CD14-positive monocyte (primary cell): ENCODE measurements around the gene TLX3. TPM values are rescaled to one million over a fixed set of nuclear protein-coding genes. Genes with fewer than 3 reads are reported as not detected.

ENCODE experiments used
- DNase-seq, 3 donors: peaks; one replicate each; pipeline ENCODE4 v3.0.0-alpha.2; 2011 to 2022
- H2AFZ ChIP-seq: 2 replicates; pipeline ENCODE4 v1.6.0; 2012; ENCODE audit warnings: mild to moderate bottlenecking, low read depth, low read length, inconsistent platforms; ENCODE audit not compliant: insufficient read depth, poor library complexity, severe bottlenecking
- H3K27ac ChIP-seq, 2 donors: 1 replicate in 1 of 2; 2 replicates in 1 of 2; pipeline ENCODE4 v1.5.1; 2012 to 2013; ENCODE audit warnings: low read length in 2 of 2, control low read depth in 1 of 2, inconsistent platforms in 1 of 2, low read depth in 1 of 2, mild to moderate bottlenecking in 1 of 2
- H3K27me3 ChIP-seq, 2 donors: one replicate each; pipeline versions ENCODE4 v1.6.0 to v1.6.1; 2011 to 2013; ENCODE audit warnings: low read length in 2 of 2; ENCODE audit not compliant: control insufficient read depth in 2 of 2, insufficient read depth in 2 of 2
- H3K36me3 ChIP-seq, 2 donors: replicated peaks in 1 of 2; 1 replicate in 1 of 2; 2 replicates in 1 of 2; pipeline versions ENCODE4 v1.5.1 to v1.6.1; 2012 to 2013; ENCODE audit warnings: low read length in 2 of 2, control low read depth in 1 of 2, inconsistent platforms in 1 of 2, mild to moderate bottlenecking in 1 of 2; ENCODE audit not compliant: insufficient read depth in 2 of 2, control insufficient read depth in 1 of 2
- H3K4me1 ChIP-seq, 2 donors: 1 replicate in 1 of 2; 2 replicates in 1 of 2; pipeline versions ENCODE4 v1.5.1 to v1.6.1; 2012 to 2013; ENCODE audit warnings: low read length in 2 of 2, control low read depth in 1 of 2, inconsistent platforms in 1 of 2, mild to moderate bottlenecking in 1 of 2, moderate library complexity in 1 of 2; ENCODE audit not compliant: insufficient read depth in 2 of 2, control insufficient read depth in 1 of 2
- H3K4me2 ChIP-seq: replicated peaks from 2 replicates; pipeline ENCODE3; 2012; ENCODE audit warnings: low read length, moderate library complexity, mild to moderate bottlenecking; ENCODE audit not compliant: poor library complexity, severe bottlenecking; ENCODE audit errors: extremely low read depth
- H3K4me3 ChIP-seq, 3 experiments: fragments of 200-600 bp in 1 of 3; sonication (generic) in 1 of 3; replicated peaks in 1 of 3; 1 replicate in 2 of 3; 2 replicates in 1 of 3; pipeline ENCODE4 v1.5.1; 2011 to 2013; ENCODE audit warnings: low read length in 3 of 3, mild to moderate bottlenecking in 3 of 3, control low read depth in 2 of 3, low read depth in 2 of 3, inconsistent platforms in 1 of 3, moderate library complexity in 1 of 3
- H3K79me2 ChIP-seq: 2 replicates; pipeline ENCODE4 v1.6.0; 2012; ENCODE audit warnings: mild to moderate bottlenecking, control low read depth, inconsistent platforms, low read length, moderate library complexity; ENCODE audit not compliant: insufficient read depth
- H3K9ac ChIP-seq: 2 replicates; pipeline ENCODE4 v1.6.0; 2017; ENCODE audit warnings: low read length, mild to moderate bottlenecking; ENCODE audit not compliant: insufficient read depth, poor library complexity, severe bottlenecking
- H3K9me3 ChIP-seq, 2 donors: replicated peaks in 1 of 2; 1 replicate in 1 of 2; 2 replicates in 1 of 2; pipeline versions ENCODE4 v1.5.1 to v1.6.1; 2012 to 2013; ENCODE audit warnings: low read length in 2 of 2, control low read depth in 1 of 2; ENCODE audit not compliant: control insufficient read depth in 1 of 2, insufficient read depth in 1 of 2
- H4K20me1 ChIP-seq: 2 replicates; pipeline ENCODE4 v1.6.0; 2012; ENCODE audit warnings: mild to moderate bottlenecking, low read length, control low read depth, moderate library complexity; ENCODE audit not compliant: insufficient read depth
- H3K27ac Mint-ChIP-seq, 7 donors: one replicate each; pipeline ENCODE4 v1.8.0; 2020; ENCODE audit warnings: mild to moderate bottlenecking in 7 of 7, mixed read lengths in 7 of 7, moderate library complexity in 6 of 7, inconsistent platforms in 2 of 7
- H3K27me3 Mint-ChIP-seq, 3 donors: one replicate each; pipeline ENCODE4 v1.8.0; 2021 to 2022; ENCODE audit warnings: low read depth in 3 of 3, mild to moderate bottlenecking in 3 of 3, mixed read lengths in 3 of 3, moderate library complexity in 3 of 3, inconsistent platforms in 1 of 3
- H3K36me3 Mint-ChIP-seq, 2 donors: one replicate each; pipeline ENCODE4 v1.8.0; 2020; ENCODE audit warnings: mixed read lengths in 2 of 2, inconsistent platforms in 1 of 2, mild to moderate bottlenecking in 1 of 2
- H3K4me1 Mint-ChIP-seq: one replicate; pipeline ENCODE4 v1.8.0; 2020; ENCODE audit warnings: mild to moderate bottlenecking, mixed read lengths
- H3K4me3 Mint-ChIP-seq, 2 donors: one replicate each; pipeline ENCODE4 v1.8.0; 2020; ENCODE audit warnings: mild to moderate bottlenecking in 2 of 2, mixed read lengths in 2 of 2, moderate library complexity in 1 of 2
- H3K9me3 Mint-ChIP-seq, 7 donors: one replicate each; pipeline ENCODE4 v1.8.0; 2020 to 2022; ENCODE audit warnings: mixed read lengths in 7 of 7, mild to moderate bottlenecking in 6 of 7, moderate library complexity in 6 of 7, inconsistent platforms in 2 of 7
- WGBS: methylation state at CpG from one replicate; pipeline ENCODE4 v1.1.5; 2013; ENCODE audit warnings: missing lambda C conversion rate; ENCODE audit not compliant: insufficient coverage; 5-methylcytosine and 5-hydroxymethylcytosine counted together
- intact Hi-C, 2 donors: fragments of 100-400 bp; cut with micrococcal nuclease; formaldehyde crosslinking; loops; one replicate each; pipeline versions ENCODE4 v1.15.0 to v1.15.1; 2023
- polyA plus RNA-seq, 3 donors: library from polyadenylated mRNA; depleted of rRNA in 1 of 3; unstranded in 2 of 3; stranded (reverse) in 1 of 3; fragments of 300-500 nt in 2 of 3; fragments of >200 nt in 1 of 3; fragmentation: Illumina TruSeq in 2 of 3; gene quantifications; 1 replicate in 2 of 3; 2 replicates in 1 of 3; pipeline ENCODE4 v1.2.3, GENCODE V29; 2012 to 2021
- TF ChIP-seq, protein P1 (sequence below): fragments of 200-600 bp; IDR thresholded peaks from one replicate; pipeline ENCODE4 v1.8.0; 2022; ENCODE audit warnings: antibody characterized with exemption, mild to moderate bottlenecking

TLX3 gene
- polyA plus RNA-seq, 3 donors = not detected

DNA sequence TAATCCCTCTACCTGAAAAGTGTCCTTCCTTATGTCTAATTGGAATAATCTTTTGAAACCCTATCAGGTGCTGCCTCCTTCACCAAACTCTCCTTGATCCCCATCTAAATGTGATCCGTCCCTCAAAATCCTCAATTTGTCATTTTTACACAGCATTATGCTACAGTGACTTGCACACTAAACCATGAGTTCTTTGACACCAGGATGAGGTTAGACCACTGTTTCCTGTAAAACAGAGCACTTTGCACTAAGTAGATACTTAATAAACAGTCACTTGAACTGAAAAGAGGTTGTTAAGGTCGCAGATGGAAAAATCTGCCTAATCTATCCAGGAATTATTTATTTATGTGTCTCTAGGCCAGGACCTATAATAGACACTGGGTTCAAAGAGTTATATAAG is 44.2 kb upstream of the TLX3 start:
- Histone ChIP-seq H4K20me1 (no peaks in the 10 kb centered on the region), H3K4me3 (no peak overlapping the region), H2AFZ (no peak overlapping the region), H3K9me3 (no peaks in the 10 kb centered on the region), H3K4me2 (no peak overlapping the region), H3K27me3 (no peaks in the 10 kb centered on the region), H3K36me3 (no peaks in the 10 kb centered on the region), H3K79me2 (no peaks in the 10 kb centered on the region), H3K4me1 (no peaks in the 10 kb centered on the region), H3K9ac (no peak overlapping the region), H3K27ac (no peak overlapping the region)
- no peak for DNase-seq
- no peak overlapping the region for H3K27ac Mint-ChIP-seq
- H3K27me3 Mint-ChIP-seq = peaks cover 0 to 3% (median 2%) of the 10 kb centered on the region in 3 donors
- no peak overlapping the region for H3K4me3 Mint-ChIP-seq
- 50% methylated on average over 1 of the region's 2 CpGs for WGBS
- intact Hi-C loops = no loop called here
- H3K4me1 Mint-ChIP-seq = no peaks in the 10 kb centered on the region
- TF ChIP-seq, protein P1, sequence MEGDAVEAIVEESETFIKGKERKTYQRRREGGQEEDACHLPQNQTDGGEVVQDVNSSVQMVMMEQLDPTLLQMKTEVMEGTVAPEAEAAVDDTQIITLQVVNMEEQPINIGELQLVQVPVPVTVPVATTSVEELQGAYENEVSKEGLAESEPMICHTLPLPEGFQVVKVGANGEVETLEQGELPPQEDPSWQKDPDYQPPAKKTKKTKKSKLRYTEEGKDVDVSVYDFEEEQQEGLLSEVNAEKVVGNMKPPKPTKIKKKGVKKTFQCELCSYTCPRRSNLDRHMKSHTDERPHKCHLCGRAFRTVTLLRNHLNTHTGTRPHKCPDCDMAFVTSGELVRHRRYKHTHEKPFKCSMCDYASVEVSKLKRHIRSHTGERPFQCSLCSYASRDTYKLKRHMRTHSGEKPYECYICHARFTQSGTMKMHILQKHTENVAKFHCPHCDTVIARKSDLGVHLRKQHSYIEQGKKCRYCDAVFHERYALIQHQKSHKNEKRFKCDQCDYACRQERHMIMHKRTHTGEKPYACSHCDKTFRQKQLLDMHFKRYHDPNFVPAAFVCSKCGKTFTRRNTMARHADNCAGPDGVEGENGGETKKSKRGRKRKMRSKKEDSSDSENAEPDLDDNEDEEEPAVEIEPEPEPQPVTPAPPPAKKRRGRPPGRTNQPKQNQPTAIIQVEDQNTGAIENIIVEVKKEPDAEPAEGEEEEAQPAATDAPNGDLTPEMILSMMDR = no peak
- H3K36me3 Mint-ChIP-seq = no peaks in the 10 kb centered on the region
- H3K9me3 Mint-ChIP-seq = no peaks in the 10 kb centered on the region

DNA sequence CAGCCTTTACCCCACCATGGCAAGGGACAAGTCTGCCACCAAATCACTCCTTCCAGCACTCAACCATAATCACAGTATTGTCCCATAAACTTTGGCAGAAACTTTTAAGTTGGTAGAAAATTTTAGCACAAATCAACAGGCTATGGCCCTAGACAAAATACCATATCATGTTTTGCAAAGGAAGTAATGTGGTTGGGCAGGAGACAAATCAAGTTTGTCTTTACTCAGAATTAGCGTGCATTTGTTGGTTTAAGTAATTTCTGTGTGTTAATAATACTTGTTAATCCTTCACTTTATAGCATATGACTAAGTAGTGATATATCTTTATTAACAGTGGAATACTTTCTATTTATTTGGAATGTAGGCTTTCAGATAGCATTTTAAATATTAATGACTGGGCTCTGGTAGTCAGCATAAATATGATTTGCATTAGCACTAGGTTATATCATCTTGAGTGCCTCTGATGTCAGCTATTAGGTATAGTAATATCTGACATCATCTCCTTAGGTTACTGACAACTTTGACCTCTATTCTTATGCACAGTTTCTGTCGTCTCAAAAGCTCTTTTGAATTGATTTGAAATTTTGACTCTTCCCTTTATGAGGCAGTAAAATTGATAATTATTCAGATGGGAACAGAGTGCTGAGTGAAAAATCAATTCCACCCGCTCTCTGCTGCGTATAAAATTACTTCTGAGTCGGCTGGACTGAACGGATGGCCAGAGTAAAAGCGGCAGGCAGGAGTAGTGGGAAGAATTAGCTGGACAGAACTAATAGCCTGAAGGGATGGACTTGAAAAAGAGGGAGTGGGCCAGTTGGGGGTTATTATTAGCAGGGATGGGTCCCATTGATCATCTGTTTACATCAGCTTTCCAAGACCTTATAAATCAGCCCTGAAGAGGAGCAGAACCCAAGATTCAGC is 40.1 kb upstream of the TLX3 start:
- H3K4me3 Mint-ChIP-seq = no peak overlapping the region
- H3K27ac Mint-ChIP-seq = no peak overlapping the region
- no peaks in the 10 kb centered on the region for H3K36me3 Mint-ChIP-seq
- peaks cover 0 to 2% (median 0%) of the 10 kb centered on the region in 7 donors for H3K9me3 Mint-ChIP-seq
- Histone ChIP-seq H3K9ac (no peak overlapping the region), H3K4me1 (no peaks in the 10 kb centered on the region), H3K79me2 (no peaks in the 10 kb centered on the region), H3K27me3 (no peaks in the 10 kb centered on the region), H3K27ac (no peak overlapping the region), H4K20me1 (no peaks in the 10 kb centered on the region), H3K9me3 (no peaks in the 10 kb centered on the region), H3K4me3 (no peak overlapping the region), H2AFZ (no peak overlapping the region), H3K36me3 (no peaks in the 10 kb centered on the region), H3K4me2 (no peak overlapping the region)
- no peak for DNase-seq
- intact Hi-C loops = no loop called here
- H3K27me3 Mint-ChIP-seq = peaks cover 0 to 2% (median 0%) of the 10 kb centered on the region in 3 donors
- H3K4me1 Mint-ChIP-seq = no peaks in the 10 kb centered on the region
- TF ChIP-seq, protein P1 = no peak
- 98% methylated on average over 5 of the region's 7 CpGs for WGBS
